HG03103 (cell line): ENCODE measurements around the gene FAF2.
A peak's percentile ranks its signal among the peaks of the same experiment; 100 is the strongest.
"Not testable (repeated sequence)": the region's sequence is repeated elsewhere in the genome, so short reads cannot be mapped to it uniquely, and the experiment has no call there.

ENCODE experiments used
- ATAC-seq: cut with Tn5 transposase; IDR thresholded peaks from one replicate; pipeline ENCODE4 v1.9.1; 2021; ENCODE audit warnings: low read depth; ENCODE audit not compliant: unreplicated experiment

The FAF2 gene

DNA sequence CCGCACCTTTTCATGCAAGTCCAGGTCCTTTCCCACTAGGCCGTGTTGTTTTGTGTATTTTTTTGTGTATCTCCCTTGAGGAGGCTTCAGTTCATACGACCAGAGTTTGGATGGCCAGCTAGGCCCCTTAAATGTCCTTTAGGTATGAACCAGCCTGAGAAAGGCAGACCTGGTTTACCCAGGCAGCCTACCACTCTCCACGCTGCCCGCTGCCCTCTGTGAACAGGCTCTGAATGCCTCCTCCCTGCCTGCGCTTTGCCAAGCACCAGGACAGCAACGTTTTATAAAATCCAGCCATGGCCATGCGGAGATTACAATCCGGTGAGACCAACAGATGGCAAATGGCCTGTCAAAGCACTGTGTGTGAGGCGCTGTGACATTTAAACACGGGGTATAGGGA lies 31.2 kb upstream of the FAF2 start:
- no peak for ATAC-seq

DNA sequence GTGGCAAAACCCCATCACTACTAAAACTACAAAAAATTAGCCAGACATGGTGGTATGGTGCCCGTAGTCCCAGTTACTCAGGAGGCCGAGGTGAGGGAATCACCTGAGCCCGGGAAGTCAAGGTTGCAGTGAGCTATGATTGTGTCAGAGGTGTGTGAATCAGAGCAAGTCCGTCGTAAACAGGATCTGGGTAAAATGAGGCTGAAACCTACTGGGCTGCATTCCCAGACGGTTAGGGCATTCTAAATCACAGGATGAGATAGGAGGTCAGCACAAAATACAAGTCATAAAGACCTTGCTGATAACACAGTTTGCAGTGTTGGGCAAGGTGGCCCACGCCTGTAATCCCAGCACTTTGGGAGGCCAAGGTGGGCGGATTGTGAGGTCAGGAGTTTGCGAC lies 29.9 kb upstream of the FAF2 start:
- no peak for ATAC-seq

DNA sequence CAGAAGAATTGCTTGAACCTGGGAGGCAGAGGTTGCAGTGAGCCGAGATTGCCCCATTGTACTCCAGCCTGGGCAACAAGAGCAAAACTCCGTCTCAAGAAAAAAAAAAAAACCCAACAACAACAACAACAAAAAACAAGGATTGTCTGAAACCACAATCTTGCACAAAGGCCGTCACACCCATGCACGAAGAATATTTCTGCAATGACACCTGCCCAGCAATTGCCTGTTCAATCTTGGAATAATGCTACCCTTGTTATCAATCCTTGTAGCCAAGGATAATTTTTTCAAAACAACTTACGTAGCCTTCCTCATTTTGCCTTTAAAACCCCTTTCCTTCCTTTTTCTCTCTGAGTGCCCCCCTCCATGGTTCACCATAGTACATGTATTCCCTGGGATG lies 28.1 kb upstream of the FAF2 start:
- ATAC-seq, result no peak

DNA sequence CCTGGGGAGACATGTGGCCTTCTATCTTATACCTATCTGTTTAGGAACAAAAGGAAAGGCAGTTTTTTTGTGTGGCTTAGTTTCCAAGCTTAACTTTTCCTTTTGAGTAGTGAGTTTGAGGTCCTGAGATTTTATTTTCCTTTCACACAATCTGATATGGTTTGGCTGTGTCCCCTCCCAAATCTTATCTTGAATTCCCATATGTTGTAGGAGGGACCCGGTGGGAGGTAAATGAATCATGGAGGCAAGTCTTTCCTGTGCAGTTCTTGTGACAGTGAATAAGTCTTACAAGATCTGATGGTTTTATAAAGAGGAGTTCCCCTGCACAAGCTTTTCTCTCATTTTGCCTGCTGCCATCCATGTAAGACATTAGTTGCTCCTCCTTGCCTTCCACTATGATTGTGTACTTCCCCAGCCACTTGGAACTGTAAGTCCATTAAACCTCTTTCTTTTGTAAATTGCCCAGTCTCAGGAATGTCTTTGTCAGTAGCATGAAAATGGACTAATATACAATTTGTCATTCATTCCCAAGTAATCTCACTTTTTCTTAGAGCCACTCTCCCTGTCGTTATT lies 27.1 kb upstream of the FAF2 start:
- no peak for ATAC-seq

DNA sequence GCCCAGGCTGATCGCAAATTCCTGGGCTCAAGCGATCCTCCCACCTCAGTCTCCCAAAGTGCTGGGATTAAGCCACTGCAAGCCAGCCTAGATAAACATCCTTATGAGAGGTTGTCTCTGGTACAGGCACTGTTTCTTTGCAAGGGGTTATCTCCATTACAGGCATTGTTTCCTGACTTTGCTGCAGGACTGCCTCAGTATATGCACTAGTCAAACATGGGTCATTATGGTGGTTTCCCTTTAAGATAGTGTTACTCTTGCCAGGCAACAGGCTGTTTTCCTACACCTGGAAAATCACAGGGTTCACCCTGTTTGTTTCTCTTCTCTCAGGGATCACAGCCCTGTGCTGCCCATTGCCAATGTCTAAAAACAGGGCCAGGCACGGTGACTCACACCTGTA lies 24.0 kb upstream of the FAF2 start:
- no peak for ATAC-seq

DNA sequence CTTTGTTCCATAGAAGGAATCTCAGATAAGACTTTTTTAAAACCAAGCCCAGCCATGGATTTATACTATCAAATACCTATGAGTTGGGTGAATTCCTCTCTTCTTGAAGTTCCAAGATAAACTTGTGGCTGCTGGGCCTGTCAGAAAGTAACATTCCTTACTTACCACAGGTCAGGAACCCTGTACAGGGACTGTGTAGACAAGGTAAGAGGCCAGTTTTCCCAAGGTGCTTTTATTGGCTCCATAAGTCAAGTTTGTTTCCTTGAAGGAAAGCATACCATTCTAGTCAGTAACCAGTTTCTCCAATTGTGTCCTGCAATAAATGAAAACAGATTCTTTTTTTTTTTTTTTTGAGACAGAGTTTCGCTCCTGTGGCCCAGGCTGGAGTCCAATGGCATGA lies 23.0 kb upstream of the FAF2 start:
- ATAC-seq, result no peak

DNA sequence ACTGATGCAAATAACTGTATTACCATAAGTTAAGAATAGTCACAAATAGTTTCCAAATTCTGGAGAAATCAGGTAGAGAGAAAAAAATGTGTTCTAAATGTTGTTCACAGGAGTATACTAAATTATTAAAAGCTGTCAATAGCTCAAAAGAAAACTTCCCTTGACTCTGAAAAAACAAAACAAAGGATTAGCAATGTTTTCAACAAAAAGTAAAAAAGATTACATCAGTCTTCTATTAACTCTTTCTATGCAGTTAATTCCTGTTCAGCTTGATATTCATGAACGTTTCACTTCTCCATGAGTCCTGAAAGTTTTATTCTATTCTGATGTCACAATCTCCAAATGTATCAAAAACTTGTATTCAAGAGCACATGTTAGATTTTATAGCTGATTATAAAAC lies 22.4 kb upstream of the FAF2 start:
- ATAC-seq, result no peak

DNA sequence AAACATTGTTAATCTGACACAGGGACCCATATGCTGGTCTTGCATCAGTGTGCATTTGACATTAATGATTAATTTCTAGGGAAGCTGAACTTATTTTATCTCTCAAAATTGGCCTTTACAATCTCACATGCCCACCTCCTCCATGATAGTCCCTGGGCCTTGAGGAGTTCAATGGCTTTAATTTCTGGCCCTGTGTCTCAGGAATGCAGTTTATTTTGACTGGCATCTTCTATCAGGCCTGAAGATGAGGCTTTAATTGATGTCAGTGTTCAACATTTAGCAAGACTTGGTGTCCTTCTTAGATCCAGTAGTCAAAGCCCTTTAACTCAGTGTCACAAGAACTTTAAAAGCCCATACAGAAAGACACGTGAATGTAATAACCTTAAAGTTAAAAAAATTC lies 21.3 kb upstream of the FAF2 start:
- no peak for ATAC-seq

DNA sequence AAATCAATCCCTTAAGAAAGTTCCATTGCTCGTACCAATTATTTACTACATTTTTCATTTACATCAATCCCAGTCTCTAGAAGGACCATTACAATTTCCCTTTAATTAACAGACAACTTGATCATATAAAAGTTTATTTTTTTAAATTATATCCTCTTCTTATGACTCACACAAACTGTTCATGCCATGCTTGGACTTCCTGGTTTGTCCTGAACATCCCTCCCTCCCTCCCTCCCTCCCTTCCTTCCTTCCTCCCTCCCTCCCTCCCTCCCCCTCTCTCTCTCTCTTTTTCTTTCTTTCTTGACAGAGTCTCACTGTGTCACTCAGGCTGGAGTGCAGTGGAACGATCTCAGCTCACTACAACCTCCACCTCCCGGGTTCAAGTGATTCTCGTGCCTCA lies 20.2 kb upstream of the FAF2 start:
- no peak for ATAC-seq

DNA sequence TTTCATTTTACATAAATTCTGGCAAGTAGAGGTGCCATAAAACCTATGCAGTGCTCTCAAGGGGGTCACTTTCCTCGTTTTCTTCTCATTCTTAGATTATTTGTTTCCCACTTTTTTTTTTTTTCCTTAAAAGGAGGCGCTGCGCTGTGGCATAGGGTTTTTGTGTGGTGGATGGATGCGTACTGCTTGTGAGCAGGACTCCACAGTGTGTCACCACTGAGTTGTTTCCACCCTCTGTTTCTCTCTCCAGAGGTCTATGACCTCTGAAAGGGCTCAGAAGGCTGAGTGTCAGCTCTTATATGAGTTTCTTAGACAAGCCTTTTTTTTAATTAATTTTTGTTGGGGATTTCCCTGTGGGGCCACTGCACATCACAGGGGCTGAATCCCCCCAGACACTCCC lies 18.2 kb upstream of the FAF2 start:
- no peak for ATAC-seq

DNA sequence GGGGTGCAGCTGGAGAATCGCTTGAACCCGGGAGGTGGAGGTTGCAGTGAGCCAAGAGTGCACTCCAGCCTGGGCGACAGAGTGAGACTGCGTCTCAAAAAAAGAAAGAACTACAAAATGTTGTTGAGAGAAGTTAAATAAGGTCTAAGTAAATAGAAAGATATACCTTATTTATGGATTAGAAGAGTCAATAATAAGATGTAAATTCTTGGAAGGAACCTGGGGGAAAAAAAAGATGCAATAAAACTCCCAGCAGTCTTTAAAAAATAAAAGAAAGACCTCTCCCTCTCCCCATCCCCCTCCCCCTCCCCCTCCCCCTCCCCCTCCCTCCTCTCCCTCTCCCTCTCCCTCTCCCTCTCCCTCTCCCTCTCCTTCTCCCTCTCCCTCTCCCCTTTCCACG lies 15.5 kb upstream of the FAF2 start:
- ATAC-seq, result no peak

DNA sequence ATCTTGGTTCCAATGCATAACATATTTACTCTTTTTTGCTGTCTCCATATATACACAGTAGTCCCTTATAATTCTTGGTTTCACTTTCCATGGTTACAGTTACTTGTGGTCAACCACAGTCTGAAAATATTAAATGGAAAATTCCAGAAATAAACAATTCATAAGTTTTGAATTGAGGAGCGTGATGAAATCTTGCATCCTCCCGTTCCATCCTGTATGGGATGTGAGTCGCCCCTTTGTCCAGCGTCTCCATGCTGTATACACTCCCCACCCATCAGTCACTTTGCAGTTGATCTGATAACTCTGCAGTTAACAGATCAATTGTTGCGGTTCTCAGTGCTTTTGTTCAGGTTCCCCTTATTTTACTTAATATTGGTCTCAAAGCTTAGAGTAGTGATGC lies 11.5 kb upstream of the FAF2 start:
- no peak for ATAC-seq

DNA sequence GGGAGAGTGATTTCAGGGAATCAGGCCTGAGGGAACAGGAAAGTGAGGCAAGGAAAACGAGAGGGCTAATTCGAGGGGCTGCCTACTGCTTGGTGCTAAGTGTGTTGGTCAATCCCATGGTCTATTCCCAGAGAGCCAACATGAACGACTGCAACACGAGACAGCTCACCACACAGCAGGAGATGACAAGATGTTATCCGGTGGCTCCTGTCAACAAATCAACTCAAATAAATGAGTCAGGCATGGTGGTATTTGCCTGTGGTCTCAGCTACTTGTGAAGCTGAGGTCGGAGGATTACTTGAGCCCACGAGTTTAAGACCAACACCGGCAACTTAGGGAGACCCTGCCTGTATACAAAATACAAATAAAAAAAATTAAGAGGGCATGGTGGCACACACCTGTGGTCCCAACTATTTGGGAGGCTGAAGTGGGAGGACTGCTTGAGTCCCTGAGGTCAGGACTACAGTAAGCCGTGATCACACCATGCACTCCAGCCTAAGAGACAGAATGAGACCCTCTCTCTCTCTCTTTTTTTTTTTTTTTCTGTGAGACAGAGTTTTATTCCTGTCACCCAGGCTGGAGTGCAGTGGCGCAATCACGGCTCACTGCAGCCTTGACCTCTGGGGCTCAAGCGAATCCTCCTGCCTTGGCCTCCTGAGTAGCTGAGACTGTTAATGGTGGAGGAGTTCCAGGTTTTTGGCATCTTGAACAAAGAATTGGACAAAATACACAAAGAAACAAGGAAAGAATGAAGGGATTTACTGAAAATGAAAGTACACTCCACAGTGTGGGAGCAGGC lies 9.0 kb upstream of the FAF2 start:
- no peak for ATAC-seq

DNA sequence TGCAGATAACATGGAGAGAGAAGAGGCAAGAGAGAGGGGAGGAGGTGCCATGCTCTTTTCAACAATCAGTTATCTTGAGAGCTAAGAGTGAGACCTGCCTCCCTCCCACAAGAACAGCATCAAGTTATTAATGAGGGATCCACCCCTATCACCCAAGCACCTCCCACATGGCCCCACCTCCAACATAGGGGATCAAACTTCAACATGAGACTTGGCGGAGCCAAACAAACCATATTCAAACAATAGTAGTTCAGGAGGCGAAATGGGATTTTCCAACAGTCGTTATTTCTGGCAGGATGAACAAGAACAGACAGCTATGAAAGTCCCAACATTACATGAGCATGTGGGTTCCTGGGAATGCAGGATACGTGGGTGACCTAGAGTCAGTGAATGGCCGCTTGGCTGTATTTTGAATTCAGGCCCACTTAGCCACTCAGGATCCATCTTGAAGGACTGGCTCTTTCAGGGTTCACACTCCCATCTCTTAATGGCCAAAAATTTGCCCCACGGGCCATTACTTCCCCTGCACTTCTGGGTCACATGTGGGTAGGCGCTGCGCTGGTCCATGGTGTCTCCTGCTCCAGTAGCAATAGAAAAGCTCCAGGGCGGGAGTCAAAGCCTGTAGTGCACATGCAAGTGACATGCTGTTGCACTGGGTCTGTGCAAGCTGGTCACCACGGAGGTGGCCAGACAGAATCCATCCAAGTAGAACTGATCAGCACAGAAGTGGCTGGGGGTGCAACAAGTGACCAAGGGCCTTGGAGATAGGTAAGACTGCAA lies 7.1 kb upstream of the FAF2 start:
- ATAC-seq, result no peak

DNA sequence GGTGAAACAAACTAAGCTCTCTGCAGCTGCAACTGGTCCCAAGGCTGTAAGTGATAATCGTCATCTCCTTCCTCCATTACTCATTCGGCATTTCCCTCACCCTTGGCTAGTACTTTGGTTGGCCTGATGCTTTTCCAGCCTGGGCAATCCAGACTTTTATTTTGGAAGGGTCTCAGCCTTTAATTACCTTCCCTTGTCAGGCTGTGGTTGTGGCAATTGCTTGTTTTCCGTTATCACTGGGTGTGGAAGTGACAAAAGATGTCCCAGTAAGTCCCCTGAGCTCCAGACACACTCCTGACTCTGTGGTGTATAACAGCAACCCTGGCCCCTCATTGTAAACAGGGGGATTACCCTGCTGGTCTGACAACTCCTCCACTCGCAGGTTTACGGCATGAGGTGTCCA lies 6.3 kb upstream of the FAF2 start:
- no peak for ATAC-seq

DNA sequence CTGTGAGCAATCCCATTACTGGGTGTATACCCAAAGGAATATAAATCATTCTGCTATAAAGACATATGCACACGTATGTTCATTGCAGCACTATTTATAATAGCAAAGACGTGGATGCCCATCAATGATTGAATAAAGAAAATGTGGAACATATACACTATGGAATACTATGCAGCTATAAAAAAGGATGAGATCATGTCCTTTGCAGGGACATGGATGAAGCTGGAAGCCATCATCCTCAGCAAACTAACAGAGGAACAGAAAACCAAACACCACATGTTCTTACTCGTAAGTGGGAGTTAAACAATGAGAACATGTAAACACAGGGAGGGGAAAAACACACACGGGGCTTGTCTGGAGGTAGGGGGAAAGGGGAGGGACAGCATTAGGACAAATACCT lies 5.3 kb upstream of the FAF2 start:
- not testable (repeated sequence) for ATAC-seq

DNA sequence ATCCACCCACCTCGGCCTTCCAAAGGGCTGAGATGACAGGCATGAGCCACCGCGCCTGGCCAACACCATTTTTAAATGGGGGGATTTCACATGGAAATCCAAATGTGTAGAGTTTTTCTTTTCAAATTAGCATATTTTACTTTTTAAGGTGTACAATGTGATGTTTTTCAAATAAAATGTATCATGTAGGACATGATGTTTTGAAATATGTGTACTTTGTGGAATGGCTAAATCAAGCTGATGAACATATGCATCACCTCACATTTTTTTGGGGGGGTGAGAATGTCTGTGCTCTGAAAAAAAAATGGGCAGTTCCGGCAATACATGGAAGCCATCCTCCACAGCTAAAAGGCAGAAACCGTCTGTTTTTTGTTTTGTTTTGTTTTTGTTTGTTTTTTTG lies 3.4 kb upstream of the FAF2 start:
- ATAC-seq, result no peak

DNA sequence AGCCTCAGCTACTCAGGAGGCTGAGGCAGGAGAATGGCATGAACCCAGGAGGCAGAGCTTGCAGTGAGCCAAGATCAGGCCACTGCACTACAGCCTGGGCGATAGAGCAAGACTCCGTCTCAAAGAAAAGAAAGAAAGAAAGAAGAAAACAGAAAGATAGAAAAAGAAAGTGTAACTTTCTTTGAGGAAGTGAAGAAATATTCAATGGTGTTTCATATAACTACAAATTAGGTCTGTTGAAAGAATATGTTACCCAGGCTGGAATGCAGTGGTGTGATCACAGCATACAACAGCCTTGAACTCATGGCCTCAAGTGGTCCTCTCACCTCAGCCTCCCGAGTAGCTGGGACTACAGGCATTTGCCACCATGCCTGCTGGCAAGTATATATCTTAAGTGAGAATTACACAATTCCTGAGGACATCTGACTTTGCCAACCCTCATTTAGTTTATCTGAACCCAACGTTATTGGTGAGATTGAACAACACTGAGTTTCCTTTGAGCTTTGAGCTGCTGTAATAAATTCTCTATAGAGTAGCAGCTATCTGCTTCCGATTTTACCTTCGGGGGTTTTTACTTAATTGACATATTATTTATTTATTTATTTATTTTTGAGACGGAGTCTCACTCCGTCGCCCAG lies 2.0 kb upstream of the FAF2 start:
- ATAC-seq, result no peak

DNA sequence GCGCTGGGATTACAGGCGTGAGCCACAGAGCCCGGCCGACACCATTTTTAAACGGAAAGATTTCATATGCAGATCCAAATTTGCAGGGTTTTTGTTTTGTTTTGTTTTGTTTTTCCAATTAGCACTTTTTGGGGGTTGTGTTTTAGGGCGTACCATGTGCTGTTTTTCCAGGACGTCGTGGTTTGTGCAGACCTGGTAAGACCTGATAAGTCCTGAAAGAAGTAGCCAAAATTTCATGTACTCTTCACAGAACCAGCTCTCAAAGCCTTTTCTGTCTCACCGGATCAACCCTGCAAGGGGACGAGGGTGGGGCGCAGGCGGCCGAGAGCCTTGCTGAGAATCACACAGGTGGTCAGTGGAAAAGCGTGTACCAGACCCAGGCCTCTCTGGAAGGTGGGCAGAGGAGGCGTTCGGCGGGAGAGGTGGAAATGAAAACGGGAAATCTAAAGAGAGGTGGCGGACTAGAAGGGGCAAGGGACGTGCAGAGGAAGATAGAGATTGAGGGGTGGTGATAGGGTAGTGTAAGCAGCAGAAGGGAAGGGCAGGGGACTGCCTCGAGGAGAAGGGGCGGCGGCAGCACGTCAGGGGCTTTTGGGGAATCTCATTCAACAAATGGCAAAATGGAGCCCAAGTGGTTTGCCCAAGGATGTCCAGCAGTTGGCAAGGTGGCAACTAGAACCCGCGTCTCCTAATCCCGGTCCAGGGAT lies 1.1 kb upstream of the FAF2 start:
- no peak for ATAC-seq

DNA sequence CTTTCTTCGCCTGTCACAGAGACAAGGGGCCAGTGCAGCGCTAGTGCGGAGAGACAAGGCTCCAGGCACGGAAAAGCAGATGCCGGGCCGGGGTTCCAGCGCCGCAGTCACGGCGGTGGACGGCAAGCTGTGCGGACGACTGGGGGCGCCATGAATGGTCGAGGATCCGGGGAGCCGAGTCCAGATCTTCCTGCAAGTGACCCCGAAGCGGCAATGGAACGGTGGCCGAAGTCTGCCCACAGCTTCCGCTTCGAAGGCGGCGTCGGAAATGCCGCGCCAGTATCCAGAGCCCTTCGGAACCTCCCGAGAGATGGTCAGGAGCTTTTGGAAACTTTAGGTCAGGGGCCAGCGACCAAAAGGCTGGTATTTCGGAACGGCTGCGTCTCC lies 601 bp upstream of the FAF2 start:
- peak; percentile 27 for ATAC-seq

DNA sequence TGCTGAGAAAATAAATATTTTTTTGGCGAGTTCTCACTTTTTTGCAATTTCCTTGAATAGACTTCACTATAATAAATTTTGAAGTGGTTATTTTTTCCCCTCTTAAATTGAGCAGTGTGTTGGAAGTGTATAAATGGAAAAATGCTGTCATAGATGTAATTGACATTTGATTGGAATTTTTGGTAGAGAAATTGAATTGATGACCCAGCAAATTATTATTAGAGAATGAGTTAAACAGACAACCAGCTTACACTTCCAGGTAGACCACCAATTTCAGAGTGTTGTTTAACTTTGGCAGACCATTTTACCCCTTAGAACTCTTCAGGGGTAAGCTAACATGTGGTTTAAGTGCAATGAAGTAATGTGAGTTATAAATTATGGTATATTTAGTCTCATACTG lies 1.9 kb downstream of the FAF2 start:
- ATAC-seq, result no peak
